Posterior vena cava (tissue), 2 donors: ENCODE measurements around the gene ARID4B. TPM values are rescaled to one million over a fixed set of nuclear protein-coding genes. Genes with fewer than 3 reads are reported as not detected.

Source experiments
- DNase-seq: peaks from one replicate; pipeline ENCODE4 v3.0.0-alpha.2; 2020; ENCODE audit warnings: low spot score
- intact Hi-C, 2 donors: fragments of 100-400 bp; cut with DNase I; formaldehyde crosslinking; loops; one replicate each; pipeline versions ENCODE4 v1.14.1 to v1.14.2; 2022 to 2023
- total RNA-seq, 2 donors: library from RNA; stranded (reverse); fragmentation: NEBNext Ultra II Directional; extraction: Animal tissue kit (Norgen Biotek cat#: 25700); gene quantifications; one replicate each; pipeline ENCODE4 v1.2.1, GENCODE V29; 2021
- donor health status: DM: yes; HTN: yes; CAD: no.
- donor health status: DM: yes; HTN: yes; CAD: no.

ARID4B gene
- total RNA-seq, 2 donors from 2014 or later = 28.5 to 33.2 TPM

GRCh38 chr1:235307158-235308124 is 20.5 kb downstream of the ARID4B start:
- intact Hi-C loops = no loop called here
- no peak for DNase-seq

- intact Hi-C loops = no loop called here
- DNase-seq = no peak
Measured at GRCh38 chr1:235304549-235305451, 23.2 kb downstream of the ARID4B start.

GRCh38 chr1:235302143-235302542 is 25.8 kb downstream of the ARID4B start:
- intact Hi-C loops = no loop called here

DNA sequence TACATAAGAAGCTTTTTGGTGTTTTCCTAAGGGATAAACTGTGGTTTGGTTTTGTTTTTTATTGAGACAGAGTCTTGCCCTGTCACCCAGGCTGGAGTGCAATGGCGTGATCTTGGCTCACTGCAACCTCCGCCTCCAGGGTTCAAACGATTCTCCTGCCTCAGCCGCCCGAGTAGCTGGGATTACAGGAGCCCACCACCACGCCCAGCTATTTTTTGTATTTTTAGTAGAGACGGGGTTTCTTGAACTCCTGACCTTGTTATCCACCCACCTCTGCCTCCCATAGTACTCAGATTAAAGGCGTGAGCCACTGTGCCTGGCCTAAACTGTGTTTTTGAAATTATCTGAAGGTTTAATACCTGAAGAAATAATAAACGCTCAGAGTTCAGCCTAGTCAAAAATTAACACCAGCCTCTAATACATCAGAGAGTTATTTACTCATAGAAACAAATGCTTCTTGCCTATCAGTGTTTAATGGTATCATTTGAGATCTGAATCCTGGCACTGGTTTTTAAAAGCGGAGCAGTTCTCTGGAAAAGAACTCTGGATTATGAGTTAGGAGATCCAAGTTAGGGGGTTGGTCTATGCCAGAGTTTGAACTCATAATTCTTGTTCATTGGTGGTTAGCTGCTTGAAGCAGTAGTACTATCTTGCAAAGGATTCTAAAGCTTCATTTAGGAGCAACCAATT is 28.7 kb downstream of the ARID4B start:
- intact Hi-C loops = no loop called here
- no peak for DNase-seq

More at GRCh38 chr1:235302143-235302542, 25.8 kb downstream of the ARID4B start:
- no peak for DNase-seq

DNA sequence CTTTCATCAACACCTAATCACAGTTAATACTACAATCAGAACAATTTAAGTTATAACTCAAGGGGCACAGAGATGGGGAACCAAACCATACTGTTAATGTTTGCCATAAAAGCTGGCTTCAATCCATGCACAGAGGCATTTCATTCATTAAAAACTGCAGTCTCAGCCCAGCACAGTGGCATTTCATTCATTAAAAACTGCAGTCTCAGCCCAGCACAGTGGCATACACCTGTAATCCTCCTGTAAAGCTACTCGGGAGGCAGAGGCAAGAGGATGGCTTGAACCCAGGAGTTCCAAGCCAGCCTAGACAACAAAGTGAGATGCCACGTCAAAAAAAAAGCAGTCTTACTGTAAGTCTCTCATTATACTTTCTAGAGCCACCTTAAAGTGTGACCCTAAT is 29.2 kb downstream of the ARID4B start:
- intact Hi-C loops = no loop called here
- DNase-seq = no peak

GRCh38 chr1:235297579-235297978 is 30.4 kb downstream of the ARID4B start:
- intact Hi-C loops = no loop called here
- DNase-seq = no peak

- intact Hi-C loops = no loop called here
- no peak for DNase-seq
Measured at GRCh38 chr1:235296729-235297128, 31.2 kb downstream of the ARID4B start.

- DNase-seq = no peak
Measured at GRCh38 chr1:235295902-235296350, 32.1 kb downstream of the ARID4B start.

DNA sequence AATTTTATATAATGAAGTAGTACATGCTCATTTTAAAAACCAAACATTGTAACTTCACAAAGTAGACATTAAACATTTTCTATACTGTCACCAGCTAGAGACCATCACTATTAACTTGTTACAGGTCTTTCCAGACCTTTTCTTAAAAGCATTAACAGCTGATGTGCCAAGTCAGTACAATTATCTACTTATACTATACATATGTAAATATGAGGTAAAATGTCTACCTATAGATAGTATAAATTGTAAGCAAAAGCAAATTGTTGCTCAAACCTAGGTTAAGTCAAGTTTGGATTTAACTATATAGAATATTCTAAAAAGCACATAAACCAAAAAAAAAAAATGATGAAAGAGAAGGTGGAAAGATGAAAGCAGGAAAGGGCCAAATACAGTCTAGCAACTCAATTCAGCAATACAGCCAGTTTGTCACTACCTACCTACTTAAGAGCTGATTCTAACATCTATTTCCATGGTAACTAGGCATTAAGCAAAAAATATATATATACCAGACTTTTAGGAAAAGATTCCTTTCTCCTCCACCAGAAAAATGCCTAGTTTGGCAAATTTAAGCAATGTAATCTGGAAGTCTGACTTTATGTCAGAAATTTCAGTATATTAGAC is 34.5 kb downstream of the ARID4B start:
- no peak for DNase-seq
- intact Hi-C loops = no loop called here

More at GRCh38 chr1:235295902-235296350, 32.1 kb downstream of the ARID4B start:
- intact Hi-C loops = no loop called here

- no peak for DNase-seq
- intact Hi-C loops = no loop called here
Measured at GRCh38 chr1:235292790-235293189, 35.2 kb downstream of the ARID4B start.

DNA sequence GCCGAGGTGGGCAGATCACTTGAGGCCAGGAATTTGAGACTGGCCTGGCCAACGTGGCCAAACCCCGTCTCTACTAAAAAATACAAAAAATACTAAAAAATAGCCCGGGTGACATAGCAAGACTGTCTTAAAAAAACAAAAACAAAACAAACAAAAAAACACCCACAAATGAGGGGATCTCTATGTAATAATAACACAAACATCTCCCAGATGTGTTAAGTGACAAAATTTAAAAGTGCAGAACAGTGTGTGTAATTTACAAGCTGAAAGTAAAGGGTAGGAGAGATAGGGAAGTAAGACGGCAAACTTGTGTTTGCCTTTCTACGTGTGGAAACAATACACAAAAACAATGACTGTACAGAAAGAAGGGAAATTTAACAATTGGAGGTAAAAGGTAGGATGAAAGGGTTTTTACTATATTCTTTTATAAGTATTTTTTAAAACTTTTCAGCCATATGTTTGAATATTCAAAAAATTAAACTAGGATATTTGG is 36.3 kb downstream of the ARID4B start:
- intact Hi-C loops = no loop called here
- no peak for DNase-seq

DNA sequence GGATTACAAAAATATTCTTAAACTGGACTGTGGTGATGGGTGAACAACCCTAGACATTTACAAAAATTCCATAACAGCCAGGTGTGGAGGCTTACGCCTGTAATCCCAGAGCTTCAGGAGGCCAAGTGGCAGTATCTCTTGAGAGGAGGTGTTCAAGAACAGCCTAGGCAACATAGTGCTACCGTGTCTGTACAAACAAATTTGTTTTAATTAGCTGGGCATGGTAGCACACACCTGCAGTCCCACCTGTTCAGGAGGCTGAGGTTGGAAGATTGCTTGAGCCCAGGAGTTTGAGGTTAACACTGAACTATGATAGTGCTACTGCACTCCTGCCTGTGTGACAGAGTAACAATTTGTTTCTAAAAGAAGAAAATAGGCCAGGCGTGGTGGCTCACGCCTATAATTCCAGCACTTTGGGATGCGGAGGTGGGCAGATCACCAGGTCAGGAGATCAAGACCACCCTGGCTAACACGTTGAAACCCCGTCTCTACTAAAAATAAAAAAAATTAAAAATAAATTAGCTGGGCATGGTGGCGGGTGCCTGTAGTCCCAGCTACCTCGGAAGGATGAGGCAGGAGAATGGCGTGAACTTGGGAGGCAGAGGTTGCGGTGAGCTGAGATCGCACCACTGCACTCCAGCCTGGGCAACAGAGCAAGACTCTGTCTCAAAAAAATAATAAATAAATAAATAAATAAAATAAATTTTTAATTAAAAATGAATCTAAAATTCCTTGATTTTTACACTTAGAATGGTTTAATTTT is 37.1 kb downstream of the ARID4B start:
- no peak for DNase-seq
- intact Hi-C loops = no loop called here

DNA sequence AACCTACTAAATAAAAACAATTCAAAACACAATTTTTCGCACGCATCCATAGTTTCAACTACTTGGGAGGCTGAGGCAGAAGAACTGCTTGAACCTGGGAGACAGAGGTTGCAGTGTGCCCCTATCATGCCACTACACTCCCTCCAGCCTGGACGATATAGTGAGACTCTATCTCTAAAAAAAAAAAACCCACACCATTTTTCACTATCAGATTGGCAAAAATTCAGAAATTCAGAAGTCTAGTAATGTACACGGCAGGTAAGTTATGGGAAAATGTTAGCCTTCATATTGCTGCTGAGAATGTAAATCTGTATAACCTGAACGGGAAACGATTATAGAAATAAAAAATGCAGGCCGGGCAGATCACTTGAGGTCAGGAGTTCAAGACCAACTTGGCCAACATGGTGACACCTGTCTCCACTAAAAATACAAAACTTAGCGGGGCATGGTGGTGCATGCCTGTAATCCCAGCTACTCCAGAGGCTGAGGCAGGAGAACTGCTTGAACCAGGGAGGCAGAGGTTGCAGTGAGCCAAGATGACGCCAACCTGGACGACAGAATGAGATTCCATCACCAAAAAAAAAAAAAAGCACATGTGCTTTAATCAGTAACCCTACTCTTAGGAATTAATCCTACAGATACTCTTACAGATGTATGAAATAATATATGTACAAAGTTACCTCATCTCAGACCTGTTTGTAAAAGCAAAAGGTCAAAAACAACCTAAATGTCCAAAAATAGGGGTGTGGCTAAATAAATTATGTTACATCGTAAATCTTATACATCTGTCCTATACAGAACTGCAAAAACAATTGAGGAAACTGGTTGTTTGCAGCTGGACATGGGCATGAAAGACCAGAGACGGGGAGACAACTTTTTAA is 37.9 kb downstream of the ARID4B start:
- intact Hi-C loops = no loop called here
- no peak for DNase-seq

DNA sequence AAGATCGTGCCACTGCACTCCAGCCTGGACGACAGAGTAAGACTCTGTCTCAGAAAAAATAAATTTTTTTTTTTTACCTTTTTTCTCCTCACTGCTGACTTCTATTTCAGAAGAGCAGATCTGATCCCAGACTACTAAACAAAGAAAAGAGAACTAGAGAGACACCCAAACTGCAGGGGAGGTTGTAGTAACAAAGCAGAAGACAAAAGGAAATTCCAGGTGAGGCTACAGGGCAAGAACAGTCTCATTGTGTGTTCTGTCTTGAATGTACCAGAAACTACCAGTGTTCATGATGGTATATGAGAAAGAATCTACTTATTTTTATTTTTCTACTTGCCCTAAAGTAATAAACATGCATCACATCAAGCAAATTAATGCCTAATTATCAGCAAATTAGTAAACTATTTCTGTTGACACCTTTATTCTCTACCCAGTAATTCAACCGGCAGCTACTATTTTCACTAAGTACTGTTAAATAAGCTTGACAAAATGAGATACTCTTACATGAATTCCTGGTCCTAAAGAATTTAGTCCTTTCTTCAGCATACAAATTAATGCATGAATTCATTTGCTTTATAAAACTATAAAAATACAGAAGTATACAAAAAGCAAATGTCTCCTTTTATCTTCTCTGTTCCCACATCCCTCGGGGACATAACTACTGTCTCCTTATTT is 40.6 kb downstream of the ARID4B start:
- DNase-seq = no peak
- intact Hi-C loops = no loop called here

GRCh38 chr1:235286667-235287066 is 41.3 kb downstream of the ARID4B start:
- intact Hi-C loops = no loop called here
- no peak for DNase-seq

- no peak for DNase-seq
- intact Hi-C loops = no loop called here
Measured at GRCh38 chr1:235284231-235284769, 43.7 kb downstream of the ARID4B start.
